Measurements from ENCODE around the gene COG5. TPM values are rescaled to one million over a fixed set of nuclear protein-coding genes. Genes with fewer than 3 reads are reported as not detected.

COG5 gene
- total RNA-seq, 2 experiments from 2014 or later: 40.9 to 60.2 TPM

DNA sequence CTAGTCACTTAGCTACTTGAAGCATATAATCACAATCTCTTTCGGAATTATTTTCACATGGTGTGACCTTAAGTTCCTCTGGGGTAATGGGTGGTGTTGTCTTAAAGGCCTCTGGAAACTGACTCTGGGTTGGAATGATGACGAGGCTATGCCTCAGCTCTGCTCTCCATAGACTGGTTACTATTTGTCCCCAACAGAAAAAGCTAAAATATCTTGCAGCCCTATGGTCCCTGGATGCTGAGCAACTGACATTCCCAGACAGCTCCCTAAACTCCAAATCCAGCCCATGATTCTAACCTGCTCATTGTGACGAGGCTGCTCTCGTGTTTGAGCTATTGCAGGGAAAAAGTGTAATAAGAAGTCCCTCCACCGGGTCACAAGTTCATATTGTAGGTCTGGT is 343.4 kb downstream of the COG5 start:
- POLR2A ChIA-PET: interaction anchor here (0.8 to 0.9 kb wide), 2 partner anchors 9 to 17 kb away, joined by 3 read pairs; no protein-coding TSS in a partner anchor

DNA sequence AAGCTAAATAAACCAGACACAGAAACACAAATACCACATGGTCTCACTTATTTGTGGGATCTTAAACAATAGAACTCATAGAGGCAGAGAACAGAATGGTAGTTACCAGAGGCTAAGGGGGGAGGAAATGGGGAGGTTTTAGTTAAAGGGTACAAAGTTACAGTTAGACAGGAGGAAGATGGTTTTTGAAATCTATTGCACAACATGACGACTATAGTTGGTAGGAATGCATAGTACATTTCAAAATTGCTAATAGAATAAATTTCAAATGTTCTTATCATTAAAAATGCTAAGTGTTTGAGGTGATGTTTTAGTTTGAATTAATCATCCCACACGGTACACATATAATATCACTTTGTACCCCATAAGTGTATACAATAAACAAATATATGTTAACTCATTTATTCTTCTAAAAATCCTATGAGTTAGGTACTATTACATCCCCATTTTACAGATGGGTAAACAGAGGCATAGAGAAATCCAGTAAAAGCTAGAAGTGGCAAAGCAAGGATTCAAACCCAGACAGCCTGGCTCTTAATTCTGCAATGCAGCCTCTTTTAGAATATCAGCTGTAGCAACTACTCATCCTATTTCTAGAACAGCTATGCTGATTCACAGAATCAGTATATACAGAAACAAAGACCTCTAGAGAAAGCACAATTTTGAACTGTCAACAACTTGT is 344.0 kb downstream of the COG5 start:
- H2AFZ ChIP-seq (ENCODE audit: low read length): no peak overlapping the region
- POLR2A ChIA-PET: interaction anchor here (0.8 to 0.9 kb wide), 2 partner anchors 8 to 17 kb away, joined by 3 read pairs; no protein-coding TSS in a partner anchor

More for the DNA sequence above, 343.4 kb downstream of the COG5 start:
- BruUV-seq (replicated peaks): no TSS peak
- intact Hi-C loops (cut with micrococcal nuclease; ENCODE audit: unreplicated experiment): no loop called here
- Histone ChIP-seq H3K36me3 (ENCODE audit: insufficient read depth, low read length) (no peaks in the 10 kb centered on the region), H2AFZ (ENCODE audit: low read length) (no peak overlapping the region), H3K4me3 (ENCODE audit: low read depth, low read length, poor library complexity, severe bottlenecking) (no peak overlapping the region), H3K4me1 (ENCODE audit: insufficient read depth, low read length, poor library complexity, severe bottlenecking) (no peaks in the 10 kb centered on the region), H3K79me2 (ENCODE audit: insufficient read depth, low read depth, low read length) (no peaks in the 10 kb centered on the region), H3K4me2 (ENCODE audit: low read length) (no peak overlapping the region), H4K20me1 (ENCODE audit: insufficient read depth, low read length) (no peaks in the 10 kb centered on the region), H3K9me2 (ENCODE audit: insufficient read depth, low read length) (no peaks in the 10 kb centered on the region), H3K9me3 (ENCODE audit: low read length) (no peaks in the 10 kb centered on the region), H3K27ac (ENCODE audit: low read depth, low read length, poor library complexity, severe bottlenecking) (no peak overlapping the region)
- DNase-seq (ENCODE audit: low spot score): no peak
- CTCF ChIA-PET (ENCODE audit: unreplicated experiment): interaction anchor here (1.1 kb wide), 1 partner anchor 12 kb away, joined by 4 read pairs; no protein-coding TSS in a partner anchor
- TF ChIP-seq, protein P1, sequence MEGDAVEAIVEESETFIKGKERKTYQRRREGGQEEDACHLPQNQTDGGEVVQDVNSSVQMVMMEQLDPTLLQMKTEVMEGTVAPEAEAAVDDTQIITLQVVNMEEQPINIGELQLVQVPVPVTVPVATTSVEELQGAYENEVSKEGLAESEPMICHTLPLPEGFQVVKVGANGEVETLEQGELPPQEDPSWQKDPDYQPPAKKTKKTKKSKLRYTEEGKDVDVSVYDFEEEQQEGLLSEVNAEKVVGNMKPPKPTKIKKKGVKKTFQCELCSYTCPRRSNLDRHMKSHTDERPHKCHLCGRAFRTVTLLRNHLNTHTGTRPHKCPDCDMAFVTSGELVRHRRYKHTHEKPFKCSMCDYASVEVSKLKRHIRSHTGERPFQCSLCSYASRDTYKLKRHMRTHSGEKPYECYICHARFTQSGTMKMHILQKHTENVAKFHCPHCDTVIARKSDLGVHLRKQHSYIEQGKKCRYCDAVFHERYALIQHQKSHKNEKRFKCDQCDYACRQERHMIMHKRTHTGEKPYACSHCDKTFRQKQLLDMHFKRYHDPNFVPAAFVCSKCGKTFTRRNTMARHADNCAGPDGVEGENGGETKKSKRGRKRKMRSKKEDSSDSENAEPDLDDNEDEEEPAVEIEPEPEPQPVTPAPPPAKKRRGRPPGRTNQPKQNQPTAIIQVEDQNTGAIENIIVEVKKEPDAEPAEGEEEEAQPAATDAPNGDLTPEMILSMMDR (conservative IDR thresholded peaks at IDR 0.05; ENCODE audit: low read length): no peak
- TF ChIP-seq EZH2phosphoT487 (IDR thresholded peaks at IDR 0.05; ENCODE audit: borderline replicate concordance, low read depth, low read length): no peak

More for the DNA sequence above, 344.0 kb downstream of the COG5 start:
- Histone ChIP-seq H3K27ac (ENCODE audit: low read depth, low read length, poor library complexity, severe bottlenecking) (no peak overlapping the region), H4K20me1 (ENCODE audit: insufficient read depth, low read length) (no peaks in the 10 kb centered on the region), H3K9me3 (ENCODE audit: low read length) (0 out of 2 replicates have a peak, but pooled peaks cover under 1% of the 10 kb centered on the region), H3K4me3 (ENCODE audit: low read depth, low read length, poor library complexity, severe bottlenecking) (no peak overlapping the region), H3K9me2 (ENCODE audit: insufficient read depth, low read length) (no peaks in the 10 kb centered on the region), H3K79me2 (ENCODE audit: insufficient read depth, low read depth, low read length) (no peaks in the 10 kb centered on the region), H3K4me2 (ENCODE audit: low read length) (no peak overlapping the region), H3K36me3 (ENCODE audit: insufficient read depth, low read length) (no peaks in the 10 kb centered on the region), H3K4me1 (ENCODE audit: insufficient read depth, low read length, poor library complexity, severe bottlenecking) (no peaks in the 10 kb centered on the region)
- BruUV-seq (replicated peaks): no TSS peak
- DNase-seq (ENCODE audit: low spot score): no peak
- CTCF ChIA-PET (ENCODE audit: unreplicated experiment): interaction anchor here (1.1 kb wide), 1 partner anchor 11 kb away, joined by 4 read pairs; no protein-coding TSS in a partner anchor
- no peak for TF ChIP-seq EZH2phosphoT487 (IDR thresholded peaks at IDR 0.05; ENCODE audit: borderline replicate concordance, low read depth, low read length)
- TF ChIP-seq, protein P1 (conservative IDR thresholded peaks at IDR 0.05; ENCODE audit: low read length): no peak
- intact Hi-C loops (cut with micrococcal nuclease; ENCODE audit: unreplicated experiment): no loop called here

Data from OCI-LY7 (cell line).